Measurements from ENCODE around the gene RPH3AL. TPM values are rescaled to one million over a fixed set of nuclear protein-coding genes. Genes with fewer than 3 reads are reported as not detected.

RPH3AL gene
- total RNA-seq, 1 donor from 2014 or later, result 6.0 TPM

- TF ChIP-seq CTCF (IDR thresholded peaks at IDR 0.05), result no peak
- POLR2A ChIA-PET, result no interaction called here
- CTCF ChIA-PET, result no interaction called here
- Mint-ChIP-seq H3K36me3 (ENCODE audit: low read depth) (no peaks in the 10 kb centered on the region), H3K4me3 (no peak overlapping the region), H3K9me3 (no peaks in the 10 kb centered on the region), H3K27ac (no peak overlapping the region), H3K4me1 (peaks cover 3% of the 10 kb centered on the region), H3K27me3 (no peaks in the 10 kb centered on the region)
- DNase-seq, result no peak
- ATAC-seq (ENCODE audit: low read depth), result no peak
- intact Hi-C loops (cut with micrococcal nuclease), result no loop called here
Measured at GRCh38 chr17:233473-233941, 119.1 kb downstream of the RPH3AL start.

- Mint-ChIP-seq H3K4me1 (no peaks in the 10 kb centered on the region), H3K4me3 (no peak overlapping the region), H3K27me3 (no peaks in the 10 kb centered on the region), H3K9me3 (no peaks in the 10 kb centered on the region), H3K36me3 (ENCODE audit: low read depth) (no peaks in the 10 kb centered on the region), H3K27ac (no peak overlapping the region)
- ChIA-PET POLR2A (no interaction called here), CTCF (no interaction called here)
- no peak for TF ChIP-seq CTCF (IDR thresholded peaks at IDR 0.05)
- DNase-seq (no peak), ATAC-seq (ENCODE audit: low read depth) (no peak)
- intact Hi-C loops (cut with micrococcal nuclease), result no loop called here
Measured at GRCh38 chr17:231966-232807, 120.4 kb downstream of the RPH3AL start.

- POLR2A ChIA-PET, result no interaction called here
- H3K27ac Mint-ChIP-seq, result no peak overlapping the region
- no peak overlapping the region for H3K4me3 Mint-ChIP-seq
- H3K36me3 Mint-ChIP-seq (ENCODE audit: low read depth), result no peaks in the 10 kb centered on the region
- H3K4me1 Mint-ChIP-seq, result no peaks in the 10 kb centered on the region
- no peaks in the 10 kb centered on the region for H3K9me3 Mint-ChIP-seq
- CTCF ChIA-PET, result no interaction called here
- intact Hi-C loops (cut with micrococcal nuclease), result no loop called here
- no peak for ATAC-seq (ENCODE audit: low read depth)
- no peaks in the 10 kb centered on the region for H3K27me3 Mint-ChIP-seq
- TF ChIP-seq CTCF (IDR thresholded peaks at IDR 0.05), result no peak
- no peak for DNase-seq
Measured at GRCh38 chr17:231191-231965, 121.2 kb downstream of the RPH3AL start.

- Mint-ChIP-seq H3K27ac (no peak overlapping the region), H3K9me3 (no peaks in the 10 kb centered on the region), H3K4me3 (no peak overlapping the region), H3K4me1 (no peaks in the 10 kb centered on the region), H3K27me3 (no peaks in the 10 kb centered on the region), H3K36me3 (ENCODE audit: low read depth) (no peaks in the 10 kb centered on the region)
- TF ChIP-seq CTCF (IDR thresholded peaks at IDR 0.05), result no peak
- ATAC-seq (ENCODE audit: low read depth), result no peak
- no peak for DNase-seq
- ChIA-PET CTCF (no interaction called here), POLR2A (no interaction called here)
- intact Hi-C loops (cut with micrococcal nuclease), result no loop called here
Measured at GRCh38 chr17:230395-230770, 122.2 kb downstream of the RPH3AL start.

GRCh38 chr17:229709-230394, 122.8 kb downstream of the RPH3AL start:
- no peak overlapping the region for H3K4me3 Mint-ChIP-seq
- H3K27me3 Mint-ChIP-seq, result no peaks in the 10 kb centered on the region
- ATAC-seq (ENCODE audit: low read depth) (no peak), DNase-seq (no peak)
- H3K36me3 Mint-ChIP-seq (ENCODE audit: low read depth), result no peaks in the 10 kb centered on the region
- H3K27ac Mint-ChIP-seq, result no peak overlapping the region
- POLR2A ChIA-PET, result no interaction called here
- no peak for TF ChIP-seq CTCF (IDR thresholded peaks at IDR 0.05)
- H3K4me1 Mint-ChIP-seq, result no peaks in the 10 kb centered on the region
- H3K9me3 Mint-ChIP-seq, result no peaks in the 10 kb centered on the region
- intact Hi-C loops (cut with micrococcal nuclease), result no loop called here
- CTCF ChIA-PET, result no interaction called here

Data from activated B cell treated with CpG ODN at 0.5 μM for 24 hours (primary cell).